ENCODE data around the gene TRIM50. TPM values are rescaled to one million over a fixed set of nuclear protein-coding genes. Genes with fewer than 3 reads are reported as not detected.

The TRIM50 gene
- total and polyA plus RNA-seq, 2 of the 13 experiments (the other 11 are each of a cell fraction or from before 2014, with no cell fraction given) = 4.2 to 24.5 TPM

GRCh38 chr7:73342645-73343044 is 14.8 kb upstream of the TRIM50 start (continued):
- TF ChIP-seq MXI1 (IDR thresholded peaks at IDR 0.05; ENCODE audit: borderline replicate concordance, low read depth, low read length) = 0 out of 3 replicates have a peak, but pooled peaks have one; percentile 26
- TF ChIP-seq RAD51 (IDR thresholded peaks at IDR 0.05; ENCODE audit: borderline replicate concordance) = no peak
- TF ChIP-seq ZNF44 (CRISPR knock-in tag; IDR thresholded peaks at IDR 0.05) = no peak
- TF ChIP-seq TEAD2 (CRISPR knock-in tag; IDR thresholded peaks at IDR 0.05) = peak; percentile 79; the same call in 1 of the 2 replicates
- peak; percentile 50; the same call in 1 of the 2 replicates for TF ChIP-seq ZNF704 (CRISPR knock-in tag; IDR thresholded peaks at IDR 0.05; ENCODE audit: borderline replicate concordance)
- TF ChIP-seq ZNF710 (CRISPR knock-in tag; IDR thresholded peaks at IDR 0.05; ENCODE audit: borderline replicate concordance) = 0 out of 2 replicates have a peak, but pooled peaks have one; percentile 20
- TF ChIP-seq PHF8 (CRISPR knock-in tag; IDR thresholded peaks at IDR 0.05) = peak; percentile 43; the same call in 1 of the 2 replicates
- no peak for TF ChIP-seq ZNF276 (CRISPR knock-in tag; IDR thresholded peaks at IDR 0.05; ENCODE audit: low read depth)
- TF ChIP-seq GFI1 (CRISPR knock-in tag; IDR thresholded peaks at IDR 0.05; ENCODE audit: borderline replicate concordance) = peak; percentile 56; the same call in 1 of the 2 replicates
- no peak for TF ChIP-seq GABPB1 (CRISPR knock-in tag; IDR thresholded peaks at IDR 0.05)
- TF ChIP-seq KLF9 (CRISPR knock-in tag; IDR thresholded peaks at IDR 0.05; ENCODE audit: low read depth) = no peak
- no peak for TF ChIP-seq ZNF788 (CRISPR knock-in tag; IDR thresholded peaks at IDR 0.05; ENCODE audit: borderline replicate concordance)
- 0 out of 2 replicates have a peak, but pooled peaks have one; percentile 15 for TF ChIP-seq PAXIP1 (CRISPR knock-in tag; conservative IDR thresholded peaks at IDR 0.05)
- TF ChIP-seq ZNF274 (CRISPR knock-in tag; IDR thresholded peaks at IDR 0.05) = peak; percentile 32; the same call in 1 of the 2 replicates
- TF ChIP-seq SSRP1 (CRISPR knock-in tag; IDR thresholded peaks at IDR 0.05) = 0 out of 2 replicates have a peak, but pooled peaks have one; percentile 34
- TF ChIP-seq IKZF5 (CRISPR knock-in tag; IDR thresholded peaks at IDR 0.05) = peak; percentile 55; the same call in 1 of the 2 replicates
- TF ChIP-seq KAT8 (CRISPR knock-in tag; IDR thresholded peaks at IDR 0.05) = peak; percentile 34; the same call in 1 of the 2 replicates
- TF ChIP-seq ATF7-NPFF (CRISPR knock-in tag; IDR thresholded peaks at IDR 0.05; ENCODE audit: low read depth) = no peak
- no peak for TF ChIP-seq NCOA2 (CRISPR knock-in tag; IDR thresholded peaks at IDR 0.05)
- TF ChIP-seq ZFP90 (CRISPR knock-in tag; IDR thresholded peaks at IDR 0.05; ENCODE audit: borderline replicate concordance) = 0 out of 2 replicates have a peak, but pooled peaks have one; percentile 48
- TF ChIP-seq TCF7 (IDR thresholded peaks at IDR 0.05; ENCODE audit: low read depth) = no peak
